Measurements from ENCODE around the gene NAV2.

GRCh38 chr11:20017320-20017719 lies 304.7 kb downstream of the NAV2 start:
- TF ChIP-seq CTCF (conservative IDR thresholded peaks at IDR 0.05; ENCODE audit: low read depth in 2 of 2) (no peak), ZNF114 (CRISPR knock-in tag; IDR thresholded peaks at IDR 0.05) (no peak), REST (IDR thresholded peaks at IDR 0.05; ENCODE audit: unreplicated experiment) (no peak), ETS1 (IDR thresholded peaks at IDR 0.05) (no peak)

Data from GM23338 (cell line).